K562 treated with DMSO at 1 percent for 4 hours (cell line): ENCODE measurements around the gene SIMC1. TPM values are rescaled to one million over a fixed set of nuclear protein-coding genes. Genes with fewer than 3 reads are reported as not detected.

Experiments
- total RNA-seq: library from RNA; unstranded; fragments of 300-600 nt; gene quantifications from 2 replicates; pipeline ENCODE4 v1.2.3, GENCODE V29; 2022; ENCODE audit not compliant: insufficient read depth

SIMC1 gene
- 8.4 and 14.2 TPM in 2 replicates for total RNA-seq

DNA sequence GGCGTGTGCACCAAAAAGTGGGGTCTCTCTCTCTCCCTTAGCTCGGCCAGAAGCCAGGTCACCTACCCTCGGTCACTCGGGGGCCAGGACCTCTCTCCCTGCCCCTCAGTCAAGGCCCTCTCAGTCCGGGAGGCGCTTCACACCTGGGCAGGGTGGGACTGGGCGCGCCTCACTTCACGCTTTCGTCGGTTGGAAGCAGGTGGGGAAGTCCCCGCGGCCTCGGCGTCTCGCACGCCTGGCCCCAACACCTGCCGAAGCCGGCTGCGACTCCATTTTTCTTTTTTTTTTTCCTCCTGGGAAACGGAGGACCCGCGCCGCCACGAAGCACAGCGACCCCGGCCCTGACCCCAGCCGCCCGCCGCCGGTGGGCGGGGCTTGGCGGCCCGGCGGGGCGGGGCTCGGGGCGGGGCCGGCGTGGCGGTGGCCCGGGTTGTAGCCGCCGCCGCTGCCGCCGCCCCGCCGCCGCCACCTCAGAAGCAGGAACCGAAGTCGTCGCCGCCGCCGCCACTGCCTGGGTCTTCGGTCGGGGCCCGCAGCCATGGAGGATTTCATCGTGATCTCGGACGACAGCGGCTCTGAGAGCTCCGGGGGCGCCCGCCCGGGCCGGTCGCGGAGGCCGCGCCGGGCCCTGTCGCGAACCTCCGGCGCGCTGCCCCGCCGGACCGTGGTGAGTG lies at the start of gene SIMC1:
SIMC1 (plus strand) TSS at position 454 of the 674 bp plus-strand sequence; CDS start at position 539, 85 bp downstream.

DNA sequence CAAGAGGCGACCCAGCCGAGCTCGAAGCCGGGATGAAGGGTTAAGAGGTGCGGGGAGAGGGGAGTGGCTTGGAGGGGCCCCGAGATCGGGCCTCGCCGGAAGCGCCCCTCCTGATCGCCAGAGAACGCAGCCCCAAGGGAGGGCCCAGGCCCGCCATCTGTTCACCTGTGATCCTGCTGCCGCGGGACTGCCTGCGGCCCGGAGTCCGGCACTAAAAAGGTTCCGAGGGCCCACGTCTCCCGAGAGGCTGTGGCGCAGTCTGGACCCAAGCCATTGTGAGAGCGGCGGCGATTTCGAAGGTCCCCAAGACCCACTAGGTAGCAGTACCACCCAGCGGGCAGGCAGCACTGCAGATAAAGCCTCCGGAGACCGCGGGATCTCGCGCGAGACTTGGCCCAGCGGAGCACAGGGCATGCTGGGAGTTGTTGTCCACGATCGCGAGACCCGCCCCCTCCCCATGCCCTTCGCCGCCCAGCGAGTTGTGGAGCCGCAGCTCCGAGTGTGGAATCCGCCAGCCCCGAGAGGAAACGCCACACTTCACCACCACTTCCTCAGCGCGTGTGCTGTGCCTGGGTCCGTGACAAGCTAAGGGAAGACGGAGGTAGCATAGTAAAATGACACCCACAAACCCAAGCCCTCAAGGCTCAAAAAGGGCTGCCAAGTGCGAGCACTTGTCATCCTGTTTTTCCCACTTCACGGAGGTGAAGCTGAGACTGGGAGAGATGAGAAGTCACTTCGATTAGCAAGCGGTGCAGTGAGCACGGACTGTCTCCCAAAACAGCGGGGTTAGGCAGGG lies 123.4 kb downstream of the SIMC1 start, which contains the start of gene KIAA1191:
KIAA1191 (minus strand) TSS at position 328 of the 796 bp plus-strand sequence. CDS start 2,256 bp downstream, outside the sequence.

DNA sequence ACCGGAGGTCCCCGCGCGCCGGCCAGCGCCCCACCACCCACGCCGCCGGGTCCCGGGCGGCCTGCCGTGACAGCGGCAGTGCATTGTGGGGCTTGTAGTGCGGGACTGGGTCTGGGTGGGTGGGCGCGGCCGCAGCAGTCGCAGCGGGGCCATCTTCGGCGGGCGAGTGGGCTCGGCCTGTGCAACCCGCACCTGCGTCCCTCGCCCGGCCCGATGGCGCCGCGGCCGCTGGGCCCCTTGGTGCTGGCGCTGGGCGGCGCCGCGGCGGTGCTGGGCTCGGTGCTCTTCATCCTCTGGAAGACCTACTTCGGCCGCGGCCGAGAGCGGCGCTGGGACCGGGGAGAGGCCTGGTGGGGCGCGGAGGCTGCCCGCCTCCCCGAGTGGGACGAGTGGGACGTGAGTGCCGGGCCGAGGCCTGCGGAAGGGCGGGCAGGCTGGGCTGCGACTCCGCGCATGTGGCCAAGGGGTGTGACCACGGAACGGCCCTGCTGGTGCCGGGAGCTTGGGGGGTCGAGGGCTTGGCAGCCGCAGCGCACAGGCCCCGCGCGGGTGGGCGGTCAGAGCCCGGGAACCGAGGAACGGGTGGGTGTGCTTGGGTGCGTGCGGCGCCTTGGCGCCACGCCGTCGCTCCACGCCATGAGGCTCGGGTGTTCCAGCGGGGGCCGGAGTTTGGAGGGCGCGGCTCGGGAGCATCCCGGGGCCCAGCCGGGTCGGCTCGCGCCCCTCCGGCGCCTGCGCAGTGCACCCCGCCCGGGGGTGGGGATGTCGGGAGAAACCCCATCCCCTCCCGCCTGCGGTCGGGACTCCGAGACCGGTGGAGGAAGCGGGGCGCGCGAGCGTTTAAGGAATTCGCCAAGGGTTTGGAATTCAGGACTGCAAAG lies 127.4 kb downstream of the SIMC1 start, which contains the start of gene ARL10:
ARL10 (plus strand) TSS at position 137 of the 881 bp plus-strand sequence; CDS start at position 214, 77 bp downstream.

DNA sequence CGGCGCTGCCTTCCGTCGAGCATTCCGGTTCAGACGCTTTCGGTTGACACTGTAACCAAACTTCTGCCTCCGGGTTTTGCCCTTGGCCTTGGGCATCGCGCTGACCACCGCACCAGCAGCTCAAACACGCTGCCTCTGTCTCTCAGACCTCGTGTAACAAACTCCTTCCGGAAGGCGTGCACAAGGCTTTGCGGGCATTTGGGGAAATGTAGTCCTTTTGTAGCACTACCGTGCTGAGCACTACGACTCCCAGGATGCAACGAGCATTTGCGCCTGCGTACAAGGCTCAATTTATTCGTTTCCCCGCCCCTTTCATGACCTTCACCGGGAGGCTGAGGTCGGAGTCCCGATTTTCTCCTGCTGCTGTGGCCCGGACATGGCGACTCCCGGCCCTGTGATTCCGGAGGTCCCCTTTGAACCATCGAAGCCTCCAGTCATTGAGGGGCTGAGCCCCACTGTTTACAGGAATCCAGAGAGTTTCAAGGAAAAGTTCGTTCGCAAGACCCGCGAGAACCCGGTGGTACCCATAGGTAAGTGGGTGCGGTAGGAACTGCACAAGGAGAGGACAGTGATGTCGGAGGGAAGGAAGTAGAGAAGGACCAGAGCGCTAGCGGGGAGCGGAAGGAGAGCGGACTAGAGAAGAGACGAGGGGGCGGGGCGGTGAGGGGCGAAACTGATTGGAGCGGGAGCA lies 150.4 kb downstream of the SIMC1 start, which contains the start of the genes HIGD2A and NOP16:
HIGD2A (plus strand) TSS at position 308 of the 691 bp plus-strand sequence; CDS start at position 377, 69 bp downstream.
NOP16 (minus strand) TSS at position 155 of the 691 bp plus-strand sequence; CDS start at position 96, 59 bp downstream.

Other genes starting within 250 kb of the SIMC1 start
- 54.2 and 64.2 TPM in 2 replicates for gene KIAA1191, start 123.3 kb downstream of the SIMC1 start, total RNA-seq
- not detected in 2 replicates for gene ARL10, start 127.1 kb downstream of the SIMC1 start, total RNA-seq
- gene NOP16, start 150.2 kb downstream of the SIMC1 start, total RNA-seq = 16.0 and 17.2 TPM in 2 replicates
- 347 and 409 TPM in 2 replicates for gene HIGD2A, start 150.3 kb downstream of the SIMC1 start, total RNA-seq
- gene CLTB, start 178.1 kb downstream of the SIMC1 start, total RNA-seq = 69.9 and 102 TPM in 2 replicates
- gene FAF2, start 210.0 kb downstream of the SIMC1 start, total RNA-seq = 22.4 and 26.1 TPM in 2 replicates